ENCODE data around the gene MYPOP. TPM values are rescaled to one million over a fixed set of nuclear protein-coding genes. Genes with fewer than 3 reads are reported as not detected.
A peak's percentile ranks its signal among the peaks of the same experiment; 100 is the strongest.

The MYPOP gene
- total and polyA plus RNA-seq, 10 of the 15 experiments (the other 5 are each of a cell fraction or from before 2014, with no cell fraction given), result 0.47 to 9.4 (median 1.4) TPM

DNA sequence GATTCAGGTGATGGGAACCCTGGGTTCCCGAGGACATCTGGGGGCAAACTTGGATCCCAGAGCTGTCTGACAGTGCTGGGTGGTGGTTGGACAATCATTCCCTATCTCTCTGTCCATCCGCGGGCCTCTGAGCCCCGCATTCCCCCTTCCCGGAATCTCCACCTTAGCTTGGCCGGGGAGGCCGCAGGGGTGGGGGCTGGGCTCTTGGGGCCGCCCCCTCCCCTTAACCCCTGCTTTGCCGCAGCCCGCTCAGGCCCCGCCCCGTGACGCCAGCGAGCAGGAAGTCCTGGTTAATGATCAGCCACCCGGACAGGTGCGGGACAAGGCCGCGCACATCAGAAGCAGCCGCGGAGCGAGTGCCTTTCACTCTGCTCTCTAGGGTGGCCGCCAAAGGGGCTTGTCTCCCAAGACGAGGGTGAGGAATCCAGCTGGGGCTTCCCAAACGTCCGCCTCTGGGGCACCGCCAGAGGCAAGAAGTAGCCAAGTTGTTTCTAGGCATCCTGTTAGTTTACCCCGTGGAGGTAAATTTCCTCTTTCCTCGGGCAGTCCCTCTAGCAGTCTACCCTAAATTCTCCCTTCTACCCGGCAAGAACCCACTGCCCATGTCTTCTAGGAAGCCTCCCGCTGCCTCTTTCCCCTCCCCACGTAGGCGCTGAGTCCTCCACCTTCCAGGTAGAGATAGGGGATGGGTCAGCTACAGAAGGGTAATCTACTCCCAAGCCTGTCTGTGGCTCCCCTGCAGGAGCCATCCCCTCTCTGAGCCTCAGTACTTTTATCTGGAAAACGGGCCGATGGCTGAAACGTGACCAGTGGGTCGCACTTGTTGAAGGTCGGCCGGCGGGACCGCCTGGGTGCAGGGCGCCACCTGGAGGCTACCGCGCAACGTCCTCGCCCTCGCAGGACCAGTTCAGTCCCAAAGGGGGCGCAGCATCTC lies 19.5 kb downstream of the MYPOP start (continued):
- TF ChIP-seq, protein P1, sequence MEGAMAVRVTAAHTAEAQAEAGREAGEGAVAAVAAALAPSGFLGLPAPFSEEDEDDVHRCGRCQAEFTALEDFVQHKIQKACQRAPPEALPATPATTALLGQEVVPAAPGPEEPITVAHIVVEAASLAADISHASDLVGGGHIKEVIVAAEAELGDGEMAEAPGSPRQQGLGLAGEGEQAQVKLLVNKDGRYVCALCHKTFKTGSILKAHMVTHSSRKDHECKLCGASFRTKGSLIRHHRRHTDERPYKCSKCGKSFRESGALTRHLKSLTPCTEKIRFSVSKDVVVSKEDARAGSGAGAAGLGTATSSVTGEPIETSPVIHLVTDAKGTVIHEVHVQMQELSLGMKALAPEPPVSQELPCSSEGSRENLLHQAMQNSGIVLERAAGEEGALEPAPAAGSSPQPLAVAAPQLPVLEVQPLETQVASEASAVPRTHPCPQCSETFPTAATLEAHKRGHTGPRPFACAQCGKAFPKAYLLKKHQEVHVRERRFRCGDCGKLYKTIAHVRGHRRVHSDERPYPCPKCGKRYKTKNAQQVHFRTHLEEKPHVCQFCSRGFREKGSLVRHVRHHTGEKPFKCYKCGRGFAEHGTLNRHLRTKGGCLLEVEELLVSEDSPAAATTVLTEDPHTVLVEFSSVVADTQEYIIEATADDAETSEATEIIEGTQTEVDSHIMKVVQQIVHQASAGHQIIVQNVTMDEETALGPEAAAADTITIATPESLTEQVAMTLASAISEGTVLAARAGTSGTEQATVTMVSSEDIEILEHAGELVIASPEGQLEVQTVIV (IDR thresholded peaks at IDR 0.05; ENCODE audit: borderline replicate concordance, partially characterized antibody), result peak; percentile 47
- peak; percentile 89 for TF ChIP-seq NBN (IDR thresholded peaks at IDR 0.05)
- peak; percentile 95 for TF ChIP-seq SMC3 (IDR thresholded peaks at IDR 0.05; ENCODE audit: borderline replicate concordance, low read length)
- no peak for TF ChIP-seq NFXL1 (IDR thresholded peaks at IDR 0.05; ENCODE audit: borderline replicate concordance)
- TF ChIP-seq POLR2A (IDR thresholded peaks at IDR 0.05; ENCODE audit: low read depth, low read length), result peak; percentile 85
- TF ChIP-seq, protein P2, sequence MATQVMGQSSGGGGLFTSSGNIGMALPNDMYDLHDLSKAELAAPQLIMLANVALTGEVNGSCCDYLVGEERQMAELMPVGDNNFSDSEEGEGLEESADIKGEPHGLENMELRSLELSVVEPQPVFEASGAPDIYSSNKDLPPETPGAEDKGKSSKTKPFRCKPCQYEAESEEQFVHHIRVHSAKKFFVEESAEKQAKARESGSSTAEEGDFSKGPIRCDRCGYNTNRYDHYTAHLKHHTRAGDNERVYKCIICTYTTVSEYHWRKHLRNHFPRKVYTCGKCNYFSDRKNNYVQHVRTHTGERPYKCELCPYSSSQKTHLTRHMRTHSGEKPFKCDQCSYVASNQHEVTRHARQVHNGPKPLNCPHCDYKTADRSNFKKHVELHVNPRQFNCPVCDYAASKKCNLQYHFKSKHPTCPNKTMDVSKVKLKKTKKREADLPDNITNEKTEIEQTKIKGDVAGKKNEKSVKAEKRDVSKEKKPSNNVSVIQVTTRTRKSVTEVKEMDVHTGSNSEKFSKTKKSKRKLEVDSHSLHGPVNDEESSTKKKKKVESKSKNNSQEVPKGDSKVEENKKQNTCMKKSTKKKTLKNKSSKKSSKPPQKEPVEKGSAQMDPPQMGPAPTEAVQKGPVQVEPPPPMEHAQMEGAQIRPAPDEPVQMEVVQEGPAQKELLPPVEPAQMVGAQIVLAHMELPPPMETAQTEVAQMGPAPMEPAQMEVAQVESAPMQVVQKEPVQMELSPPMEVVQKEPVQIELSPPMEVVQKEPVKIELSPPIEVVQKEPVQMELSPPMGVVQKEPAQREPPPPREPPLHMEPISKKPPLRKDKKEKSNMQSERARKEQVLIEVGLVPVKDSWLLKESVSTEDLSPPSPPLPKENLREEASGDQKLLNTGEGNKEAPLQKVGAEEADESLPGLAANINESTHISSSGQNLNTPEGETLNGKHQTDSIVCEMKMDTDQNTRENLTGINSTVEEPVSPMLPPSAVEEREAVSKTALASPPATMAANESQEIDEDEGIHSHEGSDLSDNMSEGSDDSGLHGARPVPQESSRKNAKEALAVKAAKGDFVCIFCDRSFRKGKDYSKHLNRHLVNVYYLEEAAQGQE (IDR thresholded peaks at IDR 0.05; ENCODE audit: low read depth, low read length), result 0 out of 2 replicates have a peak, but pooled peaks have one; percentile 21
- TF ChIP-seq, protein P3, sequence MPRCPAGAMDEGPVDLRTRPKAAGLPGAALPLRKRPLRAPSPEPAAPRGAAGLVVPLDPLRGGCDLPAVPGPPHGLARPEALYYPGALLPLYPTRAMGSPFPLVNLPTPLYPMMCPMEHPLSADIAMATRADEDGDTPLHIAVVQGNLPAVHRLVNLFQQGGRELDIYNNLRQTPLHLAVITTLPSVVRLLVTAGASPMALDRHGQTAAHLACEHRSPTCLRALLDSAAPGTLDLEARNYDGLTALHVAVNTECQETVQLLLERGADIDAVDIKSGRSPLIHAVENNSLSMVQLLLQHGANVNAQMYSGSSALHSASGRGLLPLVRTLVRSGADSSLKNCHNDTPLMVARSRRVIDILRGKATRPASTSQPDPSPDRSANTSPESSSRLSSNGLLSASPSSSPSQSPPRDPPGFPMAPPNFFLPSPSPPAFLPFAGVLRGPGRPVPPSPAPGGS (IDR thresholded peaks at IDR 0.05; ENCODE audit: borderline replicate concordance, insufficient read depth, low read depth, low read length, poor library complexity, severe bottlenecking), result no peak
- TF ChIP-seq SMAD1 (IDR thresholded peaks at IDR 0.05; ENCODE audit: low read depth, partially characterized antibody), result peak; percentile 74
- no peak for TF ChIP-seq RBBP5 (conservative IDR thresholded peaks at IDR 0.05)
- TF ChIP-seq TARDBP (IDR thresholded peaks at IDR 0.05; ENCODE audit: borderline replicate concordance), result no peak
- TF ChIP-seq, protein P4, sequence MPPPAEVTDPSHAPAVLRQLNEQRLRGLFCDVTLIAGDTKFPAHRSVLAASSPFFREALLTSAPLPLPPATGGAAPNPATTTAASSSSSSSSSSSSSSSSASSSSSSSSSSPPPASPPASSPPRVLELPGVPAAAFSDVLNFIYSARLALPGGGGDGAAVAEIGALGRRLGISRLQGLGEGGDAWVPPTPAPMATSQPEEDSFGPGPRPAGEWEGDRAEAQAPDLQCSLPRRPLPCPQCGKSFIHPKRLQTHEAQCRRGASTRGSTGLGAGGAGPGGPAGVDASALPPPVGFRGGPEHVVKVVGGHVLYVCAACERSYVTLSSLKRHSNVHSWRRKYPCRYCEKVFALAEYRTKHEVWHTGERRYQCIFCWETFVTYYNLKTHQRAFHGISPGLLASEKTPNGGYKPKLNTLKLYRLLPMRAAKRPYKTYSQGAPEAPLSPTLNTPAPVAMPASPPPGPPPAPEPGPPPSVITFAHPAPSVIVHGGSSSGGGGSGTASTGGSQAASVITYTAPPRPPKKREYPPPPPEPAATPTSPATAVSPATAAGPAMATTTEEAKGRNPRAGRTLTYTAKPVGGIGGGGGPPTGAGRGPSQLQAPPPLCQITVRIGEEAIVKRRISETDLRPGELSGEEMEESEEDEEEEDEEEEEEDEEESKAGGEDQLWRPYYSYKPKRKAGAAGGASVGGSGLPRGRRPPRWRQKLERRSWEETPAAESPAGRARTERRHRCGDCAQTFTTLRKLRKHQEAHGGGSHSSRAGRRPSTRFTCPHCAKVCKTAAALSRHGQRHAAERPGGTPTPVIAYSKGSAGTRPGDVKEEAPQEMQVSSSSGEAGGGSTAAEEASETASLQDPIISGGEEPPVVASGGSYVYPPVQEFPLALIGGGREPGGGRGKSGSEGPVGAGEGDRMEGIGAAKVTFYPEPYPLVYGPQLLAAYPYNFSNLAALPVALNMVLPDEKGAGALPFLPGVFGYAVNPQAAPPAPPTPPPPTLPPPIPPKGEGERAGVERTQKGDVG (CRISPR knock-in tag; IDR thresholded peaks at IDR 0.05), result no peak
- TF ChIP-seq MTA3 (IDR thresholded peaks at IDR 0.05; ENCODE audit: borderline replicate concordance, low read length), result no peak
- TF ChIP-seq, protein P5, sequence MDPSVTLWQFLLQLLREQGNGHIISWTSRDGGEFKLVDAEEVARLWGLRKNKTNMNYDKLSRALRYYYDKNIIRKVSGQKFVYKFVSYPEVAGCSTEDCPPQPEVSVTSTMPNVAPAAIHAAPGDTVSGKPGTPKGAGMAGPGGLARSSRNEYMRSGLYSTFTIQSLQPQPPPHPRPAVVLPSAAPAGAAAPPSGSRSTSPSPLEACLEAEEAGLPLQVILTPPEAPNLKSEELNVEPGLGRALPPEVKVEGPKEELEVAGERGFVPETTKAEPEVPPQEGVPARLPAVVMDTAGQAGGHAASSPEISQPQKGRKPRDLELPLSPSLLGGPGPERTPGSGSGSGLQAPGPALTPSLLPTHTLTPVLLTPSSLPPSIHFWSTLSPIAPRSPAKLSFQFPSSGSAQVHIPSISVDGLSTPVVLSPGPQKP (IDR thresholded peaks at IDR 0.05; ENCODE audit: low read depth, low read length), result no peak
- TF ChIP-seq HDAC6 (IDR thresholded peaks at IDR 0.05; ENCODE audit: unreplicated experiment), result no peak

All from GM12878 (cell line).